ENCODE data around the gene PRKG2. TPM values are rescaled to one million over a fixed set of nuclear protein-coding genes. Genes with fewer than 3 reads are reported as not detected.

Gene PRKG2
- total RNA-seq, 6 donors from 2014 or later, result 2.1 to 8.9 (median 6.2) TPM

GRCh38 chr4:81081156-81081555 lies 133.9 kb downstream of the PRKG2 start:
- H3K9me3 ChIP-seq, result no peaks in the 10 kb centered on the region
- H3K36me3 ChIP-seq, result no peaks in the 10 kb centered on the region
- H3K27me3 ChIP-seq, result no peaks in the 10 kb centered on the region
- H3K27ac ChIP-seq, result no peak overlapping the region
- H3K4me3 ChIP-seq, result no peak overlapping the region
- H3K4me1 ChIP-seq, result no peaks in the 10 kb centered on the region
- TF ChIP-seq, protein P1, sequence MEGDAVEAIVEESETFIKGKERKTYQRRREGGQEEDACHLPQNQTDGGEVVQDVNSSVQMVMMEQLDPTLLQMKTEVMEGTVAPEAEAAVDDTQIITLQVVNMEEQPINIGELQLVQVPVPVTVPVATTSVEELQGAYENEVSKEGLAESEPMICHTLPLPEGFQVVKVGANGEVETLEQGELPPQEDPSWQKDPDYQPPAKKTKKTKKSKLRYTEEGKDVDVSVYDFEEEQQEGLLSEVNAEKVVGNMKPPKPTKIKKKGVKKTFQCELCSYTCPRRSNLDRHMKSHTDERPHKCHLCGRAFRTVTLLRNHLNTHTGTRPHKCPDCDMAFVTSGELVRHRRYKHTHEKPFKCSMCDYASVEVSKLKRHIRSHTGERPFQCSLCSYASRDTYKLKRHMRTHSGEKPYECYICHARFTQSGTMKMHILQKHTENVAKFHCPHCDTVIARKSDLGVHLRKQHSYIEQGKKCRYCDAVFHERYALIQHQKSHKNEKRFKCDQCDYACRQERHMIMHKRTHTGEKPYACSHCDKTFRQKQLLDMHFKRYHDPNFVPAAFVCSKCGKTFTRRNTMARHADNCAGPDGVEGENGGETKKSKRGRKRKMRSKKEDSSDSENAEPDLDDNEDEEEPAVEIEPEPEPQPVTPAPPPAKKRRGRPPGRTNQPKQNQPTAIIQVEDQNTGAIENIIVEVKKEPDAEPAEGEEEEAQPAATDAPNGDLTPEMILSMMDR (IDR thresholded peaks at IDR 0.05), result no peak
- TF ChIP-seq EP300 (IDR thresholded peaks at IDR 0.05) (no peak), POLR2A (IDR thresholded peaks at IDR 0.05) (no peak), POLR2AphosphoS5 (IDR thresholded peaks at IDR 0.05) (no peak)
- 90 to 96% methylated on average over 4 to 5 of the region's 5 CpGs for WGBS, 2 donors
- ATAC-seq (ENCODE audit: low FRiP score in 2 of 2) (no peak), DNase-seq (no peak)

DNA sequence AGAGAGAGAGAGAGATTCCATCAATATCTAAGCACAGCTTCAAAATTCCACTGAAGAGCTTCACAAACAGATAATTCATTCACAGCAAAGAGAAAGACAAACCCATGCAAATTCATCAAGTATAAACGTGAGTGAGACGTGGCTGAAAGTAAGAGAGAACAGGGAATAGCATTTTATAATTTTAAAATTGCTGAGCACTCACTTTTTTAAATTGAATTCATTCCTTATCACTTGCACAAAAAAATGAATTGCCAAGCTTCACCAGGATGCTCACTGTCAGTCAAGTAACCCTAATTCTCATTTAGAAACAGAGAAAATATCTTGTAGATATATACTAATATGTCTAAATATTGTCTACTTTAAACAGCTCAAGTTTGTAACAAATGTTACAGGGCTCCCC lies 144.0 kb downstream of the PRKG2 start:
- H3K4me1 ChIP-seq, result no peaks in the 10 kb centered on the region
- no peaks in the 10 kb centered on the region for H3K27me3 ChIP-seq
- no peak overlapping the region for H3K4me3 ChIP-seq
- H3K9me3 ChIP-seq, result no peaks in the 10 kb centered on the region
- no peaks in the 10 kb centered on the region for H3K36me3 ChIP-seq
- ATAC-seq (ENCODE audit: low FRiP score in 2 of 2) (no peak), DNase-seq (no peak)
- 49 to 54% methylated on average over 2 of the region's 2 CpGs for WGBS, 2 donors
- no peak for TF ChIP-seq EP300 (IDR thresholded peaks at IDR 0.05)
- TF ChIP-seq, protein P1 (IDR thresholded peaks at IDR 0.05), result no peak
- no peak for TF ChIP-seq POLR2AphosphoS5 (IDR thresholded peaks at IDR 0.05)
- TF ChIP-seq POLR2A (IDR thresholded peaks at IDR 0.05), result no peak
- H3K27ac ChIP-seq, result no peak overlapping the region

- 12 to 14% methylated on average over 5 to 6 of the region's 6 CpGs for WGBS, 2 donors
- TF ChIP-seq, protein P1 (IDR thresholded peaks at IDR 0.05), result peak; percentile 49 to 83 (median 78)
- TF ChIP-seq POLR2AphosphoS5 (IDR thresholded peaks at IDR 0.05), result no peak
- H3K9me3 ChIP-seq, result no peaks in the 10 kb centered on the region
- peak in 1 of 2 donors; percentile 60 for DNase-seq
- no peaks in the 10 kb centered on the region for H3K4me1 ChIP-seq
- H3K4me3 ChIP-seq, result no peak overlapping the region
- no peaks in the 10 kb centered on the region for H3K27me3 ChIP-seq
- H3K27ac ChIP-seq, result no peak overlapping the region
- H3K36me3 ChIP-seq, result no peaks in the 10 kb centered on the region
- ATAC-seq (ENCODE audit: low FRiP score in 2 of 2), result peak; percentile 90 to 92
These were observed 145.2 kb downstream of the PRKG2 start for GRCh38 chr4:81069706-81070331.

- 62 to 65% methylated on average over 5 of the region's 5 CpGs for WGBS, 2 donors
- Histone ChIP-seq H3K9me3 (no peaks in the 10 kb centered on the region), H3K27me3 (no peaks in the 10 kb centered on the region), H3K36me3 (no peaks in the 10 kb centered on the region), H3K4me3 (no peak overlapping the region), H3K27ac (no peak overlapping the region), H3K4me1 (no peaks in the 10 kb centered on the region)
- TF ChIP-seq, protein P1 (IDR thresholded peaks at IDR 0.05), result no peak
- TF ChIP-seq POLR2A (IDR thresholded peaks at IDR 0.05) (no peak), POLR2AphosphoS5 (IDR thresholded peaks at IDR 0.05) (no peak), EP300 (IDR thresholded peaks at IDR 0.05) (no peak)
- no peak for DNase-seq
- no peak for ATAC-seq (ENCODE audit: low FRiP score in 2 of 2)
These were observed 149.6 kb downstream of the PRKG2 start for GRCh38 chr4:81065446-81065845.

GRCh38 chr4:81062001-81062400 lies 153.0 kb downstream of the PRKG2 start:
- H3K27me3 ChIP-seq, result no peaks in the 10 kb centered on the region
- no peaks in the 10 kb centered on the region for H3K4me1 ChIP-seq
- H3K9me3 ChIP-seq, result no peaks in the 10 kb centered on the region
- no peak overlapping the region for H3K4me3 ChIP-seq
- H3K27ac ChIP-seq, result no peak overlapping the region
- no peak for ATAC-seq (ENCODE audit: low FRiP score in 2 of 2)
- 13 to 21% methylated on average over 1 of the region's 1 CpG for WGBS, 2 donors
- DNase-seq, result no peak
- H3K36me3 ChIP-seq, result no peaks in the 10 kb centered on the region
- TF ChIP-seq EP300 (IDR thresholded peaks at IDR 0.05) (no peak), POLR2AphosphoS5 (IDR thresholded peaks at IDR 0.05) (no peak), POLR2A (IDR thresholded peaks at IDR 0.05) (no peak)
- TF ChIP-seq, protein P1 (IDR thresholded peaks at IDR 0.05), result no peak
